Upper lobe of right lung (tissue), 1 donor: ENCODE measurements around the gene ASIC1. TPM values are rescaled to one million over a fixed set of nuclear protein-coding genes. Genes with fewer than 3 reads are reported as not detected.

ENCODE experiments used
- ATAC-seq: fragments of 200-7000 bp; cut with Tn5 transposase; one replicate; pipeline ENCODE4 v1.9.1; 2020; ENCODE audit warnings: mild to moderate bottlenecking, moderate library complexity
- DNase-seq: peaks from one replicate; pipeline ENCODE4 v3.0.0-alpha.2; 2020
- H3K27ac ChIP-seq: fragments of 200-600 bp; one replicate; pipeline ENCODE4 v1.8.0; 2022
- H3K27me3 ChIP-seq: fragments of 200-600 bp; one replicate; pipeline ENCODE4 v1.8.0; 2022; ENCODE audit warnings: mild to moderate bottlenecking
- H3K36me3 ChIP-seq: fragments of 200-600 bp; one replicate; pipeline ENCODE4 v1.8.0; 2022
- H3K4me1 ChIP-seq: fragments of 200-600 bp; one replicate; pipeline ENCODE4 v1.8.0; 2022
- H3K4me3 ChIP-seq: fragments of 200-600 bp; one replicate; pipeline ENCODE4 v1.8.0; 2022; ENCODE audit warnings: mild to moderate bottlenecking
- H3K9me3 ChIP-seq: fragments of 200-600 bp; one replicate; pipeline ENCODE4 v1.8.0; 2022
- intact Hi-C: fragments of 100-400 bp; cut with DNase I; formaldehyde crosslinking; loops from one replicate; pipeline ENCODE4 v1.11.0; 2022
- total RNA-seq: library from RNA; stranded (reverse); fragmentation: NEBNext Ultra II Directional; extraction: Animal tissue kit (Norgen Biotek cat#: 25700); gene quantifications from one replicate; pipeline ENCODE4 v1.2.1, GENCODE V29; 2021
- TF ChIP-seq, protein P1 (sequence below): fragments of 200-600 bp; IDR thresholded peaks from one replicate; pipeline ENCODE4 v1.8.0; 2022; ENCODE audit warnings: antibody characterized with exemption
- donor health status: DM: no; HTN: yes; CAD: no; lungs with severe emphysema.

The ASIC1 gene
- total RNA-seq, 1 donor from 2014 or later = 0.35 TPM

DNA sequence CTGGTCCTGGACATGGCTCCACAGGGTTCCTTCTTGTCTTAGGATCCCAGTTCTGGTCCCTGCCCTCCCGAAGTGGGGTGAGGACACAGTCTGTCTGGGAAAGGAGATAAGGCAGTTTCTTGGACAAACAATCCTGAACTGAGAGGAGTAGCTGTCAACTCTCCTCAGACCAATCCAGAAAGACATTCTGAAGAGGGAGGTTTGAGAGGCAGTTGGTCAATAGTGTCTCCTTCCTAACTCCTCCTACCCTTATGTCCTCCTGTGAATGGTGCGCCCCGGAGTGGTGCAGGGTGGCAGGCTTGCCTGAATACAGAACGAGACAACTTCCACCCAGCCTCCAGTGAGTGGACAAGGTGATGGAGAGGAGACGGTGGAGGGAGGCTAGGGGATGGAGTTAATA, 15.4 kb upstream of the ASIC1 start:
- ATAC-seq = peak; percentile 25

DNA sequence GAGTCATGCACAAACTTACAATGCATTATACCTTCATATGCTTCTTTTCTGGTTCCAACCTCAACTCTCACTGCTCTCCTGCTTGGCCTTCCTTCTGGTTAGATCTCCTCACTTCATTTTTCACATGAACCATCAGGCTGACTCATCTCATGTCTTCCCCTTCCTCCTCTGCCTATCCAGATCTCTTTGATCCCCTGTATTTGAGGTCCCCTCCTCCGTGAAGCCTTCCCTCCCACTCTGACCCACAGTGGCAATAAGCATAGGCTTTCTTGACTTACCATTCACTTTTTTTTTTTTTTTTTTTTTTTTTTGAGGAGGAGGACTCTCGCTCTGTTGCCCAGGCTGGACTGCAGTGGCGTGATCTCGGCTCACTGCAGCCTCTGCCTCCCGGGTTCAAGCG, 14.7 kb upstream of the ASIC1 start:
- no peak for ATAC-seq
- no peak overlapping the region for H3K27ac ChIP-seq
- TF ChIP-seq, protein P1, sequence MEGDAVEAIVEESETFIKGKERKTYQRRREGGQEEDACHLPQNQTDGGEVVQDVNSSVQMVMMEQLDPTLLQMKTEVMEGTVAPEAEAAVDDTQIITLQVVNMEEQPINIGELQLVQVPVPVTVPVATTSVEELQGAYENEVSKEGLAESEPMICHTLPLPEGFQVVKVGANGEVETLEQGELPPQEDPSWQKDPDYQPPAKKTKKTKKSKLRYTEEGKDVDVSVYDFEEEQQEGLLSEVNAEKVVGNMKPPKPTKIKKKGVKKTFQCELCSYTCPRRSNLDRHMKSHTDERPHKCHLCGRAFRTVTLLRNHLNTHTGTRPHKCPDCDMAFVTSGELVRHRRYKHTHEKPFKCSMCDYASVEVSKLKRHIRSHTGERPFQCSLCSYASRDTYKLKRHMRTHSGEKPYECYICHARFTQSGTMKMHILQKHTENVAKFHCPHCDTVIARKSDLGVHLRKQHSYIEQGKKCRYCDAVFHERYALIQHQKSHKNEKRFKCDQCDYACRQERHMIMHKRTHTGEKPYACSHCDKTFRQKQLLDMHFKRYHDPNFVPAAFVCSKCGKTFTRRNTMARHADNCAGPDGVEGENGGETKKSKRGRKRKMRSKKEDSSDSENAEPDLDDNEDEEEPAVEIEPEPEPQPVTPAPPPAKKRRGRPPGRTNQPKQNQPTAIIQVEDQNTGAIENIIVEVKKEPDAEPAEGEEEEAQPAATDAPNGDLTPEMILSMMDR = no peak
- H3K4me3 ChIP-seq = no peak overlapping the region
- intact Hi-C loops = no loop called here
- no peaks in the 10 kb centered on the region for H3K9me3 ChIP-seq
- H3K36me3 ChIP-seq = no peaks in the 10 kb centered on the region
- no peaks in the 10 kb centered on the region for H3K4me1 ChIP-seq
- H3K27me3 ChIP-seq = no peaks in the 10 kb centered on the region
- DNase-seq = no peak

More for the DNA sequence above, 15.4 kb upstream of the ASIC1 start:
- H3K27ac ChIP-seq = no peak overlapping the region
- no peaks in the 10 kb centered on the region for H3K9me3 ChIP-seq
- H3K4me1 ChIP-seq = no peaks in the 10 kb centered on the region
- TF ChIP-seq, protein P1 = no peak
- H3K4me3 ChIP-seq = no peak overlapping the region
- peak; percentile 58 for DNase-seq
- intact Hi-C loops = no loop called here
- no peaks in the 10 kb centered on the region for H3K36me3 ChIP-seq
- no peaks in the 10 kb centered on the region for H3K27me3 ChIP-seq

DNA sequence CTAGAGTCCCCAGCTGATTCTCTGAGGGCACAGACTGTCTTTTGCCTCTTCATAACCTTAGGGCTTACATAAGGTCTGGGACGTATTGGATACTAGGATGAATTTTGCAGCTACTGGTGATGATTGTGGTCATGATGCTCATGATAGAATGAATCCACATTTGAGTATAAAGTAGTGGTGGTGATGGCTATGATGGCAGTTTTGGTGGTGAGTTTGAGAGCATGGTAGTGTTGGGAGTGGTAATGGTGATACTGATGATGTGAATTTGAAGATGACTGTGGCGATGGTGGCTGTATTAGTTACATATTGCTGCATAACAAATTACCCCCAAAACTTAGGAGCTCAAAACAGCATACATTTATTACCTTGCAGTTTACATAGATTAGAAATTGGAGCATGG, 14.1 kb upstream of the ASIC1 start:
- H3K9me3 ChIP-seq = no peaks in the 10 kb centered on the region
- ATAC-seq (no peak), DNase-seq (no peak)
- no peak overlapping the region for H3K27ac ChIP-seq
- intact Hi-C loops = no loop called here
- no peaks in the 10 kb centered on the region for H3K36me3 ChIP-seq
- H3K27me3 ChIP-seq = no peaks in the 10 kb centered on the region
- no peaks in the 10 kb centered on the region for H3K4me1 ChIP-seq
- H3K4me3 ChIP-seq = no peak overlapping the region
- TF ChIP-seq, protein P1 = no peak

DNA sequence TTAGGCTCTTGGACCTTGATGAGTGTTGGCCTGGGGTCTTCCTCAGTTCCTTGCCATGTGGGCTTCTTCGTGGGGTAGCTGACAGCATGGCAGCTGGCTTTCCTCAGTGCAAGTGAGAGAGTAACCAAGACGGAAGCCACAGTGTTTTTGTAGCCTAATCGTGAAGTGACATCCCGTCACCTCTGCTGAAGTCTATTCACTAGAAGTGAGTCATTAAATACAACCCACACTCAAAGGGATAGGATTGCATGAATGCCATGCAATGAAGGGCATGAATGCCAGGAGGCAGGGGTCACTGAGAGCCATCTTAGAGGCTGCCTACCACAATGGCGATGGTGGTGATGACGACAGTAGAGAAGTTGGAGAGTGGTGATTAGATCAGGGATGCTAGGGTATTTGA, 13.5 kb upstream of the ASIC1 start:
- no peaks in the 10 kb centered on the region for H3K4me1 ChIP-seq
- DNase-seq (no peak), ATAC-seq (no peak)
- no peak overlapping the region for H3K27ac ChIP-seq
- TF ChIP-seq, protein P1 = no peak
- no peaks in the 10 kb centered on the region for H3K9me3 ChIP-seq
- no peak overlapping the region for H3K4me3 ChIP-seq
- no peaks in the 10 kb centered on the region for H3K27me3 ChIP-seq
- intact Hi-C loops = no loop called here
- H3K36me3 ChIP-seq = no peaks in the 10 kb centered on the region

DNA sequence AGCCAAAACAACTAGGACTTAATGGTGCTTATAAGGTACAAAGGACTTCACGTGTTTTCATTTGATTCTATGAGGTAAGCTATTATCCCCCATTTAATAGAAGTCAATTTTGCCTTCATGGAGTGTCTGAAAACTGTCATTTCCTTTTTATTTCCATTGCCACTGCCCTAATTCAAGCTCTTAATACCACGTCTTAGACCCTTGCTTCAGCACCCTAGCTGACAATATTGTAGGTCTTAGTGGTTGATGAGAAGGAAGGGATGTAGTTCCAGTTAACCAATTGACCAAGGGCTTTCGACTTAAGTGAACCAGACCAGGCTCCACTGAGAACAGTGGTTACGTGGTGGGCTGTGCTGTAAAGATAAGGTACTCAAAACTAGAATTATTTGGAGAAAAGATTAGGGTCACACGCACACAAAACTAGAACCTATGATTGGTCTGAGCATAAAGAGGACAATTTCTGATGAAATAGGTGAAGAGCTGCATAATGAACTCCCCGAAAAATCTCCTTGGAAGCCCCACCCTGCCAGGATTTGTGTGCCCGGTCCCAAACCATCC, 9.6 kb upstream of the ASIC1 start:
- Histone ChIP-seq H3K27me3 (no peaks in the 10 kb centered on the region), H3K4me3 (no peak overlapping the region), H3K9me3 (no peaks in the 10 kb centered on the region), H3K4me1 (peaks cover 6% of the 10 kb centered on the region), H3K27ac (no peak overlapping the region), H3K36me3 (no peaks in the 10 kb centered on the region)
- no peak for DNase-seq
- no peak for ATAC-seq
- intact Hi-C loops = no loop called here
- TF ChIP-seq, protein P1 = no peak
